GM21619 (cell line): ENCODE data around the gene SEMA4A.
"Not testable (repeated sequence)": the region's sequence is repeated elsewhere in the genome, so short reads cannot be mapped to it uniquely, and the experiment has no call there.

Source experiments
- ATAC-seq: cut with Tn5 transposase; IDR thresholded peaks from one replicate; pipeline ENCODE4 v1.9.1; 2021; ENCODE audit not compliant: unreplicated experiment

SEMA4A gene

GRCh38 chr1:156157506-156157905, 4.1 kb downstream of the SEMA4A start:
- no peak for ATAC-seq

DNA sequence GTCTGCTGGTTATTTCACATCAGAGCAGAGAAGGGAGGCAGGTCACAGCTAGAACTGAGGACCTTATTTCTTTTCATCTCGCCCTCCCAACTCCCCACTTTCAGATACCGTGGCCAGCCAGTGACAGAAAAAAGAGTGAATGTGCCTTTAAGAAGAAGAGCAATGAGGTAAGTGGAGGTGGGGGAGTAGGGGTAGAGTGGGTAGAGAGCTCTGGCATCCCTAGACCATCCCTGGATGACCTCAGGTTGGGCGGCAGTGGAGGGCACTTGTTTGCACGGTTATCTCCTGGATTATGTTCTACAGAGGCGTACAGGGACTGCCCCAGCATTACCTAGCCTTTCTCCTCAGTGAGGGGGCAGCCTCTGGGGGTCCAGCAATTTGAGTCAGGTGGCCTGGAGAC, 4.6 kb downstream of the SEMA4A start:
- ATAC-seq = no peak

DNA sequence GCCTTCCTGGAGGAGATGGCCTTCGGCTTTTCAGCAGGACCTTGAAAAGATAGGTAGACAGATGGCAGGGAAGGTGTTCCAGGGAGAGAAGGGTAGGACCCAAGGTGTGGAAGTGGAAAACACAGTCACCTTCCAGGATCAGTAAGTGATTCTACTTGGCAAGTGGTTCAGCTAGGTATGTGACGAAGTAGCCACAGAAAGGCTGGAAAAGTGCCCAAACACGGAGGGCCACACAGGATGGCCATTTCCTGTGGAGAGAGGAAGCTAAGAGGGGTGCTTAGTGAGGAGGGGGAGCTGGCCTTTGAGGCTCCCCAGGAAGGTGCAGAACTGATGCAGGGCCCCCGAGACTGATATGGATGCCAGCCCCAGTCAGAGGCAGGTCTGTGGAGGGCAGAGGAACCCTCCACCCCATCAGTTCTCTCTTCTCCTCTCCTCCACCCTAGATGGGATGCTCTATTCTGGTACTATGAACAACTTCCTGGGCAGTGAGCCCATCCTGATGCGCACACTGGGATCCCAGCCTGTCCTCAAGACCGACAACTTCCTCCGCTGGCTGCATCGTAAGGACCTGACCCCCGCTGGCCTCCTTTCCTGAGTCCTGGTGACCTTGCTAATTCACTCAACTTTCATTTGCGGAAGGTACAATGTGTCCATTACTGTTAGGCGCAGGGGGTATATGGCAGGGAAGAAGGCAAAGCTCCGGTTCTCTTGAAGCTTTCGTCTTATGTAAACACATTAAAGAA, 6.8 kb downstream of the SEMA4A start:
- ATAC-seq = no peak

DNA sequence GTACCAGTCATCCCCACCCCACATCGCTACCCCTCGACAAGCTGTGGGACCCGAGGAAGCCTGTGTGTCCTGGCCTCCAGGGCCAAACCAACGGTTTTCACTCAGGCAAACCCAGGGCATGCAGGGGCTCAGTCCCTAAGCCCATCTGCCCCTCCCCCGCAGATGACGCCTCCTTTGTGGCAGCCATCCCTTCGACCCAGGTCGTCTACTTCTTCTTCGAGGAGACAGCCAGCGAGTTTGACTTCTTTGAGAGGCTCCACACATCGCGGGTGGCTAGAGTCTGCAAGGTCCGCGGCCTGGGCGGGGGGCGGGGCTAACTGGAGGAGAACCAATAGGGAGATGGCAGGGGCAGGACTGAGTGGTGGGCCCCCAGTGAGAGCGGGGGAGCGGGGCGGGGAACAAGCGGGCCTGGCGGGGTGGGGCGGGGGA, 7.4 kb downstream of the SEMA4A start:
- no peak for ATAC-seq

GRCh38 chr1:156162430-156163037, 9.1 kb downstream of the SEMA4A start:
- ATAC-seq = no peak

DNA sequence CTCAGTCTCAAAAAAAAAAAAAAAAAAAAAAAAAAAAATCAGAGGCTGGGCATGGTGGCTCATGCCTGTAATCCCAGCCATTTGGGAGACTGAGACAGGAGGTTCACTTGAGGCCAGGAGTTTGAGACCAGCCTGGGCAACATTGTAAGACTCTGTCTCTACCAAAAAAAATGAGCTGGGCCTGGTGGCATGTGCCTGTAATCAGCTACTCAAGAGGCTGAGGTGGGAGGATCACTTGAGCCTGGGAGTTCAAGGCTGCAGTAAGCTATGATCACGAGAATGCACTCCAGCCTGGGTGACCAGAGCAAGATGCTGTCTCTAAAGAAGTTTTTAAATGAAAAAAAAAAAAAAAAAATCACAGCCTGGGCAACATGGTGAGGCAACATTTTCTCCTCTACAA, 10.3 kb downstream of the SEMA4A start:
- no peak for ATAC-seq

DNA sequence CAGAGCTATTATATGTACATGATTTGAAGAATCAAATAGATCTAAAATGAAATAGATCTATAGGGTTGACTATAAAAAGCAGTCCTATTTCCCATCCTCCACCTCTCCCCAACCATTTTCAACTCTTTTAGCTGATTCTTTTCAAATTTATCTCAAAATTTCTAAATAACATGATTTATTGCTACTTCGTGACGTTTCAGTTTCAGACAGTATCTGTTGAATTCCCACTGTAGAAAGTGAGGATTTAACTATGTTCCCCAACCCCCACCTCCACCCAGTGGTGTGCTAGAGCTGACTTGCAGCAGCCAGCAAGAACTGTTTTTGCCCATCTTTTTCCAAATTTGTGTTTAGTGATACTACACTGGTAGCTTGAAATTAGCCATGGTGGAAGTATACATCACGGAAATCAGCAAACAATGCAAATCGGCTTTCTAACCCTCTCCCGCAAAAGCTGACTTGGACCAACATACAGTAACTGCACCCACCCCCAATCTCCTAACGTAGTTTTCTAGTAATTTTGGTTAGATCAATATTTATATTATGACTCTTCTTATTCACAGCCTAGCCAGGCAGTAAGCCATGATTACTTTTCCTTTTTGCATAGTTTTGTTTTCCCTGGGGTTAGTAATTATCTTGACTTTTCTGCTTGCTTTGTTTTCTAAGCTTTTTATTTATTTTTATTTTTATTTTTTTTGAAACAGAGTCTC, 10.9 kb downstream of the SEMA4A start:
- no peak for ATAC-seq

GRCh38 chr1:156165083-156165482, 11.7 kb downstream of the SEMA4A start:
- ATAC-seq = no peak

DNA sequence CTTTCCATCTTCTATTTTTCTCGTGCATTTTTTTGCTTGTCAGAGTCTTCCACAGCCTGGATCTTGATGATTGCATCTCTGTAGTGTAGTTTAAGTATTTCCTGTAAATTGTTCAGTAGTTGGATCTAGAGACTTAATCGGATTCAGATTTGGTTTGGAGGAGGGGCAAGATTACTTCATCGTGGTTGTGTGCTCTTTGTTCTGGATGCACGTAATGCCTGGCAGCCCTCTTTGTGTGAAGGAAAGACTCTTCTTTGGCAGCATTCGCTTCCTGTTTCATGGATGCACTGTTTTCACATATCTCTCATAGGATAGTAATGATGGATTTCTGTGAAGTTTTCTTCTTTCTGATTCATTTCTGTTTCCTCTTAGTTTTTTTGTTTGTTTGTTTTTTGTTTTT, 14.2 kb downstream of the SEMA4A start:
- ATAC-seq = no peak

DNA sequence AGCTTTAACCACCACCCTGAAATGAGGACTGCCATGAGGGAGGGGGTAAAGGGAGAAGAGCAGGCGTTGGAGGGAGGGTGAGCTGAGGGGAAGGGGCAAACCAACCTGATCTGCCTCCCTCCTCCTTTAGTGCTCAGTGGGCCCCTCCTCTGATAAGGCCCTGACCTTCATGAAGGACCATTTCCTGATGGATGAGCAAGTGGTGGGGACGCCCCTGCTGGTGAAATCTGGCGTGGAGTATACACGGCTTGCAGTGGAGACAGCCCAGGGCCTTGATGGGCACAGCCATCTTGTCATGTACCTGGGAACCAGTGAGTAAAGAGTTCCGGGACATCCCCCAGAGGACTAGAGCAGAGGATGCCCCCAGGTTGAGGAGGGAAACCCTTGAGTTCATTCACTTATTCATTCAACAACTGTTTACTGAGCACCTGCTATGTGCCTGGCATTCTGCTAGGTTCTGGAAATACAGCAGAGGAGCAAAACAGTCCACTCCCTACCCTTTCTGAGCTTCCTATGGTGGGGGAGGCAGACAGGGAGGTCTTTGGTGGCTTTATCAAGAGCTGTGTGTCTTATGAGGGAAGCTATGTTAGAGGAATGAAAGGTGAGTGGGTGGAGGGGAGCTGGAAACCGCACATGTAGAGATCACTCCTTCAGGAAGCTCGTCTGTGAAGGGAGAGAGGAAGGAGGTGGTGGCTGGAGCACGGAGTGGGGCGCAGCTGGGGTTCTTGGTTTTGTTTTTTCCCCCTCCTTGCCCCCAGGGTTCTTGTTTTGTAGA, 19.5 kb downstream of the SEMA4A start:
- no peak for ATAC-seq

DNA sequence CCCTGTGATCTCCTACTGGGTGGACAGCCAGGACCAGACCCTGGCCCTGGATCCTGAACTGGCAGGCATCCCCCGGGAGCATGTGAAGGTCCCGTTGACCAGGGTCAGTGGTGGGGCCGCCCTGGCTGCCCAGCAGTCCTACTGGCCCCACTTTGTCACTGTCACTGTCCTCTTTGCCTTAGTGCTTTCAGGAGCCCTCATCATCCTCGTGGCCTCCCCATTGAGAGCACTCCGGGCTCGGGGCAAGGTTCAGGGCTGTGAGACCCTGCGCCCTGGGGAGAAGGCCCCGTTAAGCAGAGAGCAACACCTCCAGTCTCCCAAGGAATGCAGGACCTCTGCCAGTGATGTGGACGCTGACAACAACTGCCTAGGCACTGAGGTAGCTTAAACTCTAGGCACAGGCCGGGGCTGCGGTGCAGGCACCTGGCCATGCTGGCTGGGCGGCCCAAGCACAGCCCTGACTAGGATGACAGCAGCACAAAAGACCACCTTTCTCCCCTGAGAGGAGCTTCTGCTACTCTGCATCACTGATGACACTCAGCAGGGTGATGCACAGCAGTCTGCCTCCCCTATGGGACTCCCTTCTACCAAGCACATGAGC, 23.3 kb downstream of the SEMA4A start:
- no peak for ATAC-seq

DNA sequence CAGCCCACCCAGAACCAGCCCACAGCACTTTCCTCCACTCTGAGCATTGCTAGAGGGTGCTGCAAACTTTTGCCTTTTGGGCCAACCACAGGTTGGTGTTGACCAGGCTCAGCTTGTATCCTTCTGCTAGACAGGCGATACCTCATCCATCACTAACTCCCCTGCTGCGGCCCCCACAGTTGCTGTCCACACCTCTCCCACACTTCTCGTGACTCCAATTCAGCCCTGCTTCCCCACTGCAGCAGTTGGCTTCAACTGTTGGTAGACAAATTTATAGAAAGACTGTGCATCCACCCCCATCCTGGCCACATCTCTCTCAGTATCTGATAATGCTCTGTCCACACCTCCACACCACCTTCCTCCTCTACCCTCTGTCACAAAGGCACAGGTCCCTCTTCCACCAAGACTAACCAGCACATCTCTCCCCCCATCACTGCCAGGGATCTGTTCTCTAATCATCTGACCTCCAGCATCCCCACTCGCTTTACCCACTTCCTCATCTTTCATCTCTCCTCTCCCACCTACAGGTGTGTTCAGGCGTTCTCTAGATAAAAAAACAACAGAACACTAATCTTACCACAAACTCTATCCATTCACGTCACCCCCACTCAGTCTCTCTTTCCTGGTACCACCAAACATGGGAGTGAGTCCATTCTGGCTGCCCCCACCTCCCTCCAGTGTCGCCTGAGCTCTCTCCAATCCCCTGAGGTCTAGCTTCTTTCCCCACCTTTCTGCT, 24.7 kb downstream of the SEMA4A start:
- ATAC-seq = no peak

DNA sequence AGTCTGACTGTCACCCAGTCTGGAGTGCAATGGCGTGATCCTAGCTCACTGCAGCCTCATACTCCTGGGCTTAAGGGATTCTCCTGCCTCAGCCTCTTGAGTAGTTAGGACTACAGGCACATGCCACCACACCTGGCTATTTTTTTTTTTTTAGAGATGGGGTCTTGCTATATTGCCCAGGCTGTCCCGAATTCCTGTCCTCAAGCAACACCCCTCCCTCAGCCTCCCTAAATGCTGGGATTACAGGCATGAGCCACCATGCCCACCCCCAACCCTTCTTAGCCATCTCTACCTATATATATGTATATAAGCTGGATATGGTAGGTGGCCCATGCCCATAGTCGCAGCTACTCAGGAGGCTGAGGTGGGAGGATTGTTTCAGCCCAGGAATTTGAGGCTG, 27.1 kb downstream of the SEMA4A start:
- no peak for ATAC-seq

GRCh38 chr1:156181391-156181924, 28.1 kb downstream of the SEMA4A start:
- not testable (repeated sequence) for ATAC-seq

DNA sequence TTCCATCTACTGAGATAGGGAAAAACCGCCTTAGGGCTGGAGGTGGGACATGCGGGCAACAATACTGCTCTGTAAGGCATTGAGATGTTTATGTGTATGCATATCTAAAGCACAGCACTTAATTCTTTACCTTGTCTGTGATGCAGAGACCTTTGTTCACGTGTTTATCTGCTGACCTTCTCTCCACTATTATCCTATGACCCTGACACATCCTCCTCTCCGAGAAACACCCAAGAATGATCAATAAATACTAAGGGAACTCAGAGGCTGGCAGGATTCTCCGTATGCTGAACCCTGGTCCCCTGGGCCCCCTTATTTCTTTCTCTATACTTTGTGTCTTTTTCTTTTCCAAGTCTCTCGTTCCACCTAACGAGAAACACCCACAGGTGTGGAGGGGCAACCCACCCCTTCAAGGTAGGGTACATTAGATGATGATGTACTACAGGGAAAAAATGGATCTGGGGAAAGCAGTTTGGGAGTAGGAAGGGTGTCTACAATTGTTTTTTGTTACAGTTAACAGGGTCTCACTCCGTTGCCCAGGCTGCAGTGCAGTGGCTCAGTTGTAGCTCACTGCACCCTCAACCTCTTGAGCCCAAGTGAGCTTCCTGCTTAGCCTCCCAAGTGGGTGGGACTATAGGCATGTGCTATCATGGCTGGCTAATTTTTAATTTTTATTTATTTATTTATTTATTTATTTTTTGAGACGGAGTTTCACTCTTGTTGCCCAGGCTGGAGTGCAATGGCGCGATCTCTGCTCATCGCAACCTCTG, 28.8 kb downstream of the SEMA4A start:
- not testable (repeated sequence) for ATAC-seq

GRCh38 chr1:156186347-156187177, 33.2 kb downstream of the SEMA4A start:
- ATAC-seq = not testable (repeated sequence)

- not testable (repeated sequence) for ATAC-seq
Measured at GRCh38 chr1:156190265-156190664, 36.9 kb downstream of the SEMA4A start.

DNA sequence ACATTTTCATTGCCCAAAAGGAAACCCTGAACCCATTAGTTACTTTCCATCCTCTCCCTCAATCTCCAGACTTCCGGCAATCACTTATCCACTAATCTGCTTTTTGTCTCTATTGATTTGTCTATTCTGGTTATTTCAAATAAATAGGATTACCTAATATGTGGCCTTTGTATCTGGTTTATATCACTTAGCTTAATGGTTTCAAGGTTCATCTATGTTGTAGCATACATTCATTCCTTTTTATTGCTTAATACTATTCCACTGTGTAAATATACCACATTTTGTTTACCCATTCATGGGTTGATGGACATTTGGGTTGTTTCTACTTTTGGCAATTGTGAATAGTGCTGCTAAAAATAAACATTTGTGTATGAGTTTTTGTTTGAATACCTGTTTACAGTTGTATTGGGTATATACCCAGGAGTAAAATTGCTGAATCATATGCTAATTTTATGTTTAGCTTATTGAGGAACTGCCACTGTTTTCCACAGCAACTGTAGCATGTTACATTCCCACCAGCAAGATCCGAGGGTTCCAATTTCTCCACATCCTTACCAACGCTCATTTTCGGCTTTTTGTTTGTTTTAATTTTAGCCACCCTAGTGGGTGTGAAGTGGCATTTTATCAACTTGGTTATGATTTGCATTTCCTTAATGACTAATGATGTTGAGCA, 38.0 kb downstream of the SEMA4A start:
- ATAC-seq = no peak
